HepG2 (cell line): Measurements from ENCODE around the gene PDCD10. TPM values are rescaled to one million over a fixed set of nuclear protein-coding genes. Genes with fewer than 3 reads are reported as not detected.

Source experiments
- ATAC-seq: fragments of 200-7000 bp; cut with Tn5 transposase; 3 replicates; pipeline ENCODE4 v1.9.1; 2020; ENCODE audit warnings: mild to moderate bottlenecking, moderate library complexity
- BruUV-seq: library from RNA; stranded (reverse); fragments of 400-500 nt; replicated peaks from 2 replicates; lab custom pipeline; 2021; lab: Mats Ljungman, UMichigan
- CTCF ChIA-PET: fragments of 300-600 bp; formaldehyde crosslinking; extraction: SDS; loops from one replicate; lab custom pipeline; 2021; ENCODE audit warnings: low total read pairs, inconsistent platforms, low intra/inter-chr PET ratio; lab: Yijun Ruan, JAX
- POLR2A ChIA-PET: fragments of 350-600 bp; sonication (Branson Sonifier 250); formaldehyde crosslinking; loops from one replicate; lab custom pipeline; 2020; ENCODE audit warnings: antibody characterized with exemption, inconsistent platforms; lab: Yijun Ruan, JAX
- DNase-seq: peaks from one replicate; pipeline ENCODE4 v3.0.0-alpha.2; 2015; ENCODE audit warnings: low spot score
- FAIRE-seq: peaks from 3 replicates; lab custom pipeline; 2011; peaks lifted over from hg19 to GRCh38; lab: Jason Lieb, UNC
- H2AFZ ChIP-seq: one replicate; pipeline ENCODE4 v1.6.1; 2011; ENCODE audit warnings: low read length, inconsistent platforms
- H3K27ac ChIP-seq: fragments of 300-600 bp; 3 replicates; pipeline ENCODE4 v1.8.0; 2011; ENCODE audit warnings: mixed run types, mild to moderate bottlenecking, mixed read lengths, low read length, inconsistent platforms; ENCODE audit not compliant: insufficient read depth; ENCODE audit errors: extremely low read length
- H3K27me3 ChIP-seq, 2 experiments: fragments of 200-600 bp in 1 of 2; 2 replicates in 1 of 2; 3 replicates in 1 of 2; pipeline versions ENCODE4 v1.6.0 to v1.8.0; 2011; ENCODE audit warnings: low read length in 2 of 2, mild to moderate bottlenecking in 2 of 2, moderate library complexity in 2 of 2, inconsistent platforms in 1 of 2; ENCODE audit not compliant: insufficient read depth in 2 of 2, control insufficient read depth in 1 of 2
- H3K36me3 ChIP-seq, 2 experiments: fragments of 200-600 bp in 1 of 2; replicated peaks in 1 of 2; 2 replicates in 1 of 2; 3 replicates in 1 of 2; pipeline versions ENCODE4 v1.5.1 to v1.8.0; 2011; ENCODE audit warnings: low read length in 2 of 2, inconsistent platforms in 1 of 2; ENCODE audit not compliant: insufficient read depth in 2 of 2, control insufficient read depth in 1 of 2
- H3K4me1 ChIP-seq: 2 replicates; pipeline ENCODE4 v1.5.1; 2012; ENCODE audit warnings: low read length, inconsistent platforms; ENCODE audit not compliant: insufficient read depth
- H3K4me2 ChIP-seq: 2 replicates; pipeline ENCODE4 v1.6.0; 2011; ENCODE audit warnings: low read depth, low read length, inconsistent platforms
- H3K4me3 ChIP-seq, 3 experiments: fragments of 200-600 bp in 1 of 3; sonication (generic), shearing (Covaris generic) in 1 of 3; replicated peaks in 1 of 3; 2 replicates each; pipeline ENCODE4 v1.5.1; 2011 to 2016; ENCODE audit warnings: low read length in 3 of 3, inconsistent platforms in 2 of 3, low read depth in 2 of 3, mild to moderate bottlenecking in 2 of 3, control low read depth in 1 of 3, mixed read lengths in 1 of 3; ENCODE audit not compliant: insufficient read depth in 1 of 3
- H3K79me2 ChIP-seq: one replicate; pipeline ENCODE4 v1.6.1; 2011; ENCODE audit warnings: low read length, inconsistent platforms; ENCODE audit not compliant: insufficient read depth
- H3K9ac ChIP-seq: 2 replicates; pipeline ENCODE4 v1.6.0; 2011; ENCODE audit warnings: mild to moderate bottlenecking, low read depth, low read length, inconsistent platforms; ENCODE audit not compliant: insufficient read depth
- H3K9me3 ChIP-seq: 2 replicates; pipeline ENCODE4 v1.5.1; 2012; ENCODE audit warnings: mild to moderate bottlenecking, low read length
- H4K20me1 ChIP-seq: 2 replicates; pipeline ENCODE4 v1.6.0; 2011; ENCODE audit warnings: inconsistent platforms, mild to moderate bottlenecking, low read length, moderate library complexity; ENCODE audit not compliant: insufficient read depth
- ATRX ChIP-seq: sonication (generic); formaldehyde crosslinking; IDR thresholded peaks from 2 replicates; pipeline ENCODE4 v1.4.0; 2020; ENCODE audit warnings: missing genetic modification reagents, borderline replicate concordance
- GMEB2 ChIP-seq: IDR thresholded peaks from 2 replicates; pipeline ENCODE4 v1.6.1; 2016; ENCODE audit warnings: missing biosample characterization, missing genetic modification reagents, low read depth
- KLF9 ChIP-seq: IDR thresholded peaks from 2 replicates; pipeline ENCODE4 v1.6.1; 2016; ENCODE audit warnings: low read depth
- MNT ChIP-seq: fragments of 450-650 bp; IDR thresholded peaks from 2 replicates; pipeline ENCODE4 v1.6.1; 2016
- POGK ChIP-seq: sonication (generic); formaldehyde crosslinking; conservative IDR thresholded peaks from 2 replicates; pipeline ENCODE4 v1.8.0; 2022; ENCODE audit warnings: mild to moderate bottlenecking, moderate library complexity, missing genetic modification reagents
- PTBP1 ChIP-seq: fragments of 200-400 bp; formaldehyde crosslinking; IDR thresholded peaks from 2 replicates; pipeline ENCODE4 v1.6.1; 2018; ENCODE audit warnings: low read length, low read depth; ENCODE audit not compliant: poor library complexity, severe bottlenecking
- SMC3 ChIP-seq: IDR thresholded peaks from 2 replicates; pipeline ENCODE4 v1.6.1; 2011; ENCODE audit warnings: low read length, improper control_type of control experiment
- SOX6 ChIP-seq, 2 experiments: fragments of 450-650 bp in 1 of 2; sonication (generic) in 1 of 2; formaldehyde crosslinking in 1 of 2; IDR thresholded peaks; 2 replicates each; pipeline versions ENCODE4 v1.4.0 to v1.6.1; 2017 to 2020; ENCODE audit warnings: antibody characterized with exemption in 1 of 2, mild to moderate bottlenecking in 1 of 2, missing genetic modification reagents in 1 of 2
- THAP11 ChIP-seq: IDR thresholded peaks from 2 replicates; pipeline ENCODE4 v1.6.1; 2016; ENCODE audit warnings: missing biosample characterization, missing genetic modification reagents
- ZBTB7B ChIP-seq: sonication (generic); formaldehyde crosslinking; IDR thresholded peaks from 2 replicates; pipeline ENCODE4 v1.4.0; 2020; ENCODE audit warnings: missing genetic modification reagents
- ZBTB8A ChIP-seq: sonication (generic); formaldehyde crosslinking; IDR thresholded peaks from 2 replicates; pipeline ENCODE4 v1.4.0; 2020; ENCODE audit warnings: mild to moderate bottlenecking, low read depth, missing genetic modification reagents, borderline replicate concordance
- ZNF558 ChIP-seq: sonication (generic); formaldehyde crosslinking; IDR thresholded peaks from 2 replicates; pipeline ENCODE4 v1.9.0; 2022; ENCODE audit warnings: mild to moderate bottlenecking, missing genetic modification reagents, borderline replicate concordance
- ZNF746 ChIP-seq: sonication (generic); formaldehyde crosslinking; IDR thresholded peaks from 2 replicates; pipeline ENCODE4 v1.8.0; 2022; ENCODE audit warnings: mild to moderate bottlenecking, missing genetic modification reagents
- WGBS: methylation state at CpG from one replicate; pipeline ENCODE4 v1.1.6; 2017; ENCODE audit warnings: low lambda C conversion rate; 5-methylcytosine and 5-hydroxymethylcytosine counted together
- in situ Hi-C: cut with HindIII; loops from 2 replicates; pipeline ENCODE4 v1.10.0; 2017; ENCODE audit warnings: low pct_unique_long_range_greater_than_20kb; ENCODE audit not compliant: extremely low pct_ligation_motif_present
- intact Hi-C: fragments of 100-400 bp; cut with micrococcal nuclease; formaldehyde crosslinking; loops from one replicate; pipeline ENCODE4 v1.10.0; 2022; ENCODE audit not compliant: unreplicated experiment
- polyA plus RNA-seq, 8 experiments: library from polyadenylated mRNA; depleted of rRNA in 3 of 8; stranded (reverse) in 7 of 8; unstranded in 1 of 8; fragments of >200 nt; fragmentation: Illumina TruSeq in 4 of 8; extraction: Trizol in 4 of 8; gene quantifications; 2 replicates each; pipeline versions ENCODE4 v1.2.1 to v1.2.3, GENCODE V29; 2011 to 2016; ENCODE audit warnings: low read depth in 4 of 8, missing spikeins in 1 of 8, mixed read lengths in 1 of 8; ENCODE audit not compliant: insufficient read depth in 1 of 8
- total RNA-seq, 5 experiments: library from RNA; depleted of rRNA; stranded (reverse); fragments of >200 nt; fragmentation: Illumina TruSeq; extraction: Trizol; gene quantifications; 2 replicates each; pipeline ENCODE4 v1.2.3, GENCODE V29; 2016; ENCODE audit warnings: low read depth in 1 of 5

Gene PDCD10
- total and polyA plus RNA-seq, 2 of the 13 experiments (the other 11 are each of a cell fraction or from before 2014, with no cell fraction given): 48.5 to 53.9 TPM

DNA sequence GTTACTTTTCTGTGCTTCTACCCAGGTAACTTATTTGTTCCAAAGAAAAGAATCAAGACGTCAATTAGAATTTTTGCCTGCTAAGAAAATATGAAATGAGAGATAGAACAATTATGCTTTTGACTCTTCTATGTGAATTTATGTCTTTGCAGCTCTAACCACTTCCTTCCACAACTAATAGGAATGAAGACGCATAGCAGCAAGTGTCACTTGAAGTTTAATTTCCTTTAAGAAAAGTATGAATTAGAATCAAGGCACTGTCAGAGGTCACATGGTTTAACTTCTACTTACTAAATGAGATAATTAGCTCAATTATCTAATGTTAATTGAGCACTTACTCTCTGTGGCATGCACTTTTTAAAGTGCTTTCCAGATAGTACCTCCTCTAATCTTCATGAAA lies 84.2 kb downstream of the PDCD10 start:
- CTCF ChIA-PET: no interaction called here
- DNase-seq: no peak

DNA sequence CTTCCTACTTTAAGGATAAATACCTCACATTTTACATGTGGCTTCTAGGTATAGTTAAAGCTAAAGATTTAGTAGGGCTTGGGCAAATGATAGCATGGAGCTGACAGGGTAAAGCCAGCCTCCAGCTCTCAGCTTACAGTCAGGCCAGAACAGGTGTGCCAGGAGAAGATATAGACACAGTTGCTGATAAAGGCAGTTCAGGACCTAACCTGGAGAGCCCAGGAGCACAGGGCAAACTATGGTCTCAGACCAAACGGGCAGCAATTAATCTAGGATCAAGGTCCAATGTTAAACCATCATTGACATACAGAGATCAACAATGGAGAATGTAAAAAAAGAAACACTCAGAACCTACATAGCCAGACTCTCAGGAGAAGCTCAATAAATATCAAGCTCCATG lies 84.9 kb downstream of the PDCD10 start:
- in situ Hi-C loops: no loop called here
- no TSS peak for BruUV-seq
- ATAC-seq (no peak), DNase-seq (no peak), FAIRE-seq (no peak)
- POLR2A ChIA-PET: no interaction called here
- no peaks in the 10 kb centered on the region for H3K27me3 ChIP-seq
- H3K9ac ChIP-seq: no peak overlapping the region
- intact Hi-C loops: no loop called here
- no peak overlapping the region for H3K27ac ChIP-seq
- no peaks in the 10 kb centered on the region for H3K4me1 ChIP-seq
- H3K4me2 ChIP-seq: no peak overlapping the region
- no peak overlapping the region for H2AFZ ChIP-seq
- H3K4me3 ChIP-seq: no peak overlapping the region
- no peaks in the 10 kb centered on the region for H4K20me1 ChIP-seq
- no peaks in the 10 kb centered on the region for H3K36me3 ChIP-seq
- no peaks in the 10 kb centered on the region for H3K79me2 ChIP-seq
- WGBS: 0% methylated on average over 1 of the region's 1 CpG
- no peaks in the 10 kb centered on the region for H3K9me3 ChIP-seq
- CTCF ChIA-PET: no interaction called here
- TF ChIP-seq PTBP1 (no peak), ZBTB7B (no peak), ZNF746 (no peak), ZBTB8A (CRISPR knock-in tag) (no peak), THAP11 (CRISPR knock-in tag) (no peak), POGK (no peak), SMC3 (no peak), SOX6 (IDR thresholded peaks at IDR 0.05) (no peak), SOX6 (CRISPR knock-in tag; IDR thresholded peaks at IDR 0.05) (no peak), ATRX (CRISPR knock-in tag) (no peak), ZNF558 (CRISPR knock-in tag) (no peak), GMEB2 (no peak)

More for the DNA sequence above, 84.2 kb downstream of the PDCD10 start:
- H3K9me3 ChIP-seq: no peaks in the 10 kb centered on the region
- intact Hi-C loops (no loop called here), in situ Hi-C loops (no loop called here)
- no peak for FAIRE-seq
- WGBS: 59% methylated on average over 2 of the region's 2 CpGs
- H3K9ac ChIP-seq: no peak overlapping the region
- no peaks in the 10 kb centered on the region for H3K4me1 ChIP-seq
- H3K36me3 ChIP-seq: no peaks in the 10 kb centered on the region
- H3K79me2 ChIP-seq: no peaks in the 10 kb centered on the region
- H3K4me3 ChIP-seq: no peak overlapping the region
- TF ChIP-seq KLF9 (CRISPR knock-in tag) (no peak), MNT (no peak)
- H3K27ac ChIP-seq: no peak overlapping the region
- no TSS peak for BruUV-seq
- no peak for ATAC-seq
- H4K20me1 ChIP-seq: no peaks in the 10 kb centered on the region
- no peaks in the 10 kb centered on the region for H3K27me3 ChIP-seq
- POLR2A ChIA-PET: no interaction called here
- no peak overlapping the region for H3K4me2 ChIP-seq
- no peak overlapping the region for H2AFZ ChIP-seq
